Tibial nerve (tissue), 4 donors: ENCODE data around the gene EMX2. TPM values are rescaled to one million over a fixed set of nuclear protein-coding genes. Genes with fewer than 3 reads are reported as not detected.
"Not testable (repeated sequence)": the region's sequence is repeated elsewhere in the genome, so short reads cannot be mapped to it uniquely, and the experiment has no call there.

ENCODE experiments used
- DNase-seq, 2 donors: peaks; one replicate each; pipeline ENCODE4 v3.0.0-alpha.2; 2019; ENCODE audit warnings: low spot score in 2 of 2
- H3K27ac ChIP-seq, 4 donors: fragments of 200-600 bp; sonication (generic) in 3 of 4; one replicate each; pipeline ENCODE4 v1.5.1; 2017 to 2019; ENCODE audit warnings: mild to moderate bottlenecking in 1 of 4
- H3K27me3 ChIP-seq, 2 donors: fragments of 200-600 bp; sonication (generic) in 1 of 2; one replicate each; pipeline versions ENCODE4 v1.5.1 to v1.6.0; 2017 to 2019
- H3K36me3 ChIP-seq, 3 donors: fragments of 200-600 bp; sonication (generic); one replicate each; pipeline ENCODE4 v1.5.1; 2018 to 2019
- H3K4me1 ChIP-seq, 4 donors: fragments of 200-600 bp; sonication (generic) in 3 of 4; one replicate each; pipeline ENCODE4 v1.5.1; 2017 to 2019
- H3K4me3 ChIP-seq, 4 donors: fragments of 200-600 bp; sonication (generic) in 3 of 4; one replicate each; pipeline ENCODE4 v1.5.1; 2017 to 2019; ENCODE audit warnings: mild to moderate bottlenecking in 1 of 4, moderate library complexity in 1 of 4
- H3K9me3 ChIP-seq, 4 donors: fragments of 200-600 bp; sonication (generic) in 3 of 4; one replicate each; pipeline ENCODE4 v1.5.1; 2017 to 2019
- CTCF ChIP-seq, 5 experiments: fragments of 200-600 bp in 3 of 5; fragments of 450-650 bp in 2 of 5; sonication (generic) in 3 of 5; IDR thresholded peaks; one replicate each; pipeline ENCODE4 v1.5.1; 2016 to 2019; ENCODE audit warnings: antibody characterized with exemption in 5 of 5, mild to moderate bottlenecking in 3 of 5, moderate library complexity in 2 of 5
- EP300 ChIP-seq, 2 donors: sonication (generic); formaldehyde crosslinking; IDR thresholded peaks; one replicate each; pipeline ENCODE4 v1.6.1; 2017; ENCODE audit warnings: antibody characterized with exemption in 2 of 2, mild to moderate bottlenecking in 1 of 2
- POLR2A ChIP-seq, 2 donors: fragments of 450-650 bp; IDR thresholded peaks; one replicate each; pipeline ENCODE4 v1.6.1; 2017; ENCODE audit warnings: antibody characterized with exemption in 2 of 2, mild to moderate bottlenecking in 2 of 2, moderate library complexity in 2 of 2
- WGBS, 2 donors: methylation state at CpG; one replicate each; pipeline ENCODE4 v1.1.5; 2018; 5-methylcytosine and 5-hydroxymethylcytosine counted together
- total RNA-seq, 4 donors: library from RNA; depleted of rRNA; stranded (reverse); fragments of >200 nt; gene quantifications; one replicate each; pipeline ENCODE4 v1.1.0, GENCODE V29; 2016

EMX2 gene
- total RNA-seq, 4 donors from 2014 or later: 0.44 to 2.3 (median 1.1) TPM

DNA sequence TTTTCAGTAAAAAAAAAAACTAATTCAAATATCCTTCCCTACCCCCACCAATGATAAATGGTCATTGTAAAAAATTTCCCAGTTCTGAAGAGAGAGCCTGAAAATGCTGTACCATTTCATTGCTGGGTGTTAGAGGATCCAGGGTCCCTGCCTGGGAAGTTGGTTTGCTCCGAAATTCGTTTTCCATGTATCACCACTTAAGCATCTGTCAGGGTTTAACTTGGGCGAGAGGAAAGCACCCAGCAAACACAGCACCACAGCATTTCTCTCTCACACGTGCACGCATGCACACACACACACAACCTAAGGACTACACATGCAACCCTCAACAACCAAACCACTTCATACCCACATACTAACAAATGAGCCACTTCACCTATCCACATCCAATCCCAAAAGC, 42.1 kb upstream of the EMX2 start:
- no peaks in the 10 kb centered on the region for H3K9me3 ChIP-seq
- no peaks in the 10 kb centered on the region for H3K36me3 ChIP-seq
- DNase-seq: no peak
- 87 to 89% methylated on average over 5 of the region's 5 CpGs for WGBS, 2 donors
- H3K27me3 ChIP-seq: peaks cover 0 to 22% of the 10 kb centered on the region in 2 donors
- no peak overlapping the region for H3K27ac ChIP-seq
- no peak overlapping the region for H3K4me3 ChIP-seq
- no peak for TF ChIP-seq EP300 (IDR thresholded peaks at IDR 0.05)
- TF ChIP-seq POLR2A (IDR thresholded peaks at IDR 0.05): no peak
- peaks cover 0 to 3% (median 0%) of the 10 kb centered on the region in 4 donors for H3K4me1 ChIP-seq

- no peak for TF ChIP-seq POLR2A (IDR thresholded peaks at IDR 0.05)
- TF ChIP-seq CTCF (IDR thresholded peaks at IDR 0.05): no peak
- TF ChIP-seq EP300 (IDR thresholded peaks at IDR 0.05): no peak
- Histone ChIP-seq H3K36me3 (no peaks in the 10 kb centered on the region), H3K27me3 (peaks cover 0 to 25% of the 10 kb centered on the region in 2 donors), H3K9me3 (no peaks in the 10 kb centered on the region), H3K4me3 (no peak overlapping the region), H3K27ac (no peak overlapping the region), H3K4me1 (peaks cover 0 to 3% (median 0%) of the 10 kb centered on the region in 4 donors)
- no peak for DNase-seq
- WGBS, 2 donors: 79 to 90% methylated on average over 8 to 12 of the region's 12 CpGs
Observed at GRCh38 chr10:117501460-117502035, 41.0 kb upstream of the EMX2 start.

GRCh38 chr10:117502421-117503243, 39.9 kb upstream of the EMX2 start:
- H3K4me1 ChIP-seq: no peaks in the 10 kb centered on the region
- no peaks in the 10 kb centered on the region for H3K9me3 ChIP-seq
- TF ChIP-seq POLR2A (IDR thresholded peaks at IDR 0.05) (no peak), EP300 (IDR thresholded peaks at IDR 0.05) (no peak), CTCF (IDR thresholded peaks at IDR 0.05) (no peak)
- H3K27me3 ChIP-seq: peaks cover 0 to 31% of the 10 kb centered on the region in 2 donors
- H3K4me3 ChIP-seq: no peak overlapping the region
- no peaks in the 10 kb centered on the region for H3K36me3 ChIP-seq
- no peak overlapping the region for H3K27ac ChIP-seq
- WGBS, 2 donors: 50 to 55% methylated on average over 10 of the region's 10 CpGs
- no peak for DNase-seq

DNA sequence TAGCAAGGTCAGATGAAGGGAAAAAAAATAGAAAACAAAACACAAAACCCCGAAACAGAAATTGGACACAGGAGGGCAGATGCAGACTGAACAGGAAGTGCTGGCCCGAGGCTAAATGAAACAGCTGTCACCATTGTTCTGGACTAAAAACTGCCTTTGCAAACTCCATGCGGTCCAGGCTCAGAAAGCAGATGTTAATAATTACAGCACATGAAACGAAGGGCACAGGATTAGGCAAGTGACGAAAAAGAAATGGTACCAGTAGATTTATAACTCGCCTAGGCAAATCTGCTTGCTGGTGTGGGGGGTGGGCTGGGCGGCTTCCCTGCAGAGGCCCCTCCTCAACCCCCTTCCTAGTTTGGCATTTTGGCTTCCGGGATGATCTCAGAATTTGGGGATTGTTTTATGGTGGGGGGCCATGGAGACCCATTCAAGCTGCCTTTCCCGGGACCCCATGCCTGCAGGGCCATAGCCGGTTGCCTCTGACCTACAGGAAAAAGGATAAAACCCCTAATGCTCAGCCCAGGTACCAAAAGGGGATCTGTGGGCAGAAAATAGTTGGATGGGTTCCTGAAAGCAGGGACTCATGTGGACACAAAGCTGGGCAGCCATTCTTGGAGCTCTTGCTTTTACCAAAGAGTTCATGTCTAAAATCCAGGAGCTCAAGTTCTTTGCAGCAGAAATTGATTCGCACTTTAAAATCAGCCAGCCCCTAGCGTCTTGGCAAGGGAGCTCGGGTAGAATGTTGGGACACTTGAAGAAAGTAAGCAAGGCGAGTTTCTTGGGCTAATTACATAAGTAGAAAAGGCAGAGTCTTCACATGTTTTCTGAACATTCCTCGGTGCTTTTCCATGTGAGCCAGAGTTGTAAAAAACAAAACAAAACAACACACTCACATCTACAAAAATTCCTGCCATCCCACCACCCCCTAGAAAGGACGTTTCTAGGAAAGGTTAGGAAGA, 39.0 kb upstream of the EMX2 start:
- H3K27me3 ChIP-seq: peaks cover 0 to 31% of the 10 kb centered on the region in 2 donors
- no peak for DNase-seq
- TF ChIP-seq CTCF (IDR thresholded peaks at IDR 0.05) (no peak), POLR2A (IDR thresholded peaks at IDR 0.05) (no peak), EP300 (IDR thresholded peaks at IDR 0.05) (no peak)
- no peaks in the 10 kb centered on the region for H3K4me1 ChIP-seq
- WGBS, 2 donors: 39 to 41% methylated on average over 16 of the region's 16 CpGs
- H3K27ac ChIP-seq: no peak overlapping the region
- H3K9me3 ChIP-seq: no peaks in the 10 kb centered on the region
- no peak overlapping the region for H3K4me3 ChIP-seq
- no peaks in the 10 kb centered on the region for H3K36me3 ChIP-seq

GRCh38 chr10:117504562-117504961, 38.0 kb upstream of the EMX2 start:
- Histone ChIP-seq H3K27ac (no peak overlapping the region), H3K4me3 (no peak overlapping the region), H3K27me3 (peaks cover 0 to 36% of the 10 kb centered on the region in 2 donors), H3K4me1 (no peaks in the 10 kb centered on the region), H3K36me3 (no peaks in the 10 kb centered on the region), H3K9me3 (no peaks in the 10 kb centered on the region)
- DNase-seq: no peak
- TF ChIP-seq CTCF (IDR thresholded peaks at IDR 0.05) (no peak), POLR2A (IDR thresholded peaks at IDR 0.05) (no peak), EP300 (IDR thresholded peaks at IDR 0.05) (no peak)
- WGBS, 2 donors: 87 to 91% methylated on average over 8 of the region's 8 CpGs

GRCh38 chr10:117507081-117507480, 35.5 kb upstream of the EMX2 start:
- H3K27me3 ChIP-seq: peaks cover 0 to 39% of the 10 kb centered on the region in 2 donors
- DNase-seq, H3K27ac ChIP-seq, H3K4me3 ChIP-seq, H3K36me3 ChIP-seq, H3K9me3 ChIP-seq, H3K4me1 ChIP-seq: not testable (repeated sequence)
- WGBS, 2 donors: 86% methylated on average over 7 of the region's 7 CpGs
